Activated CD8-positive, alpha-beta T cell treated with anti-CD3 and anti-CD28 coated beads for 36 hours (primary cell): Measurements from ENCODE around the gene ANP32A. TPM values are rescaled to one million over a fixed set of nuclear protein-coding genes. Genes with fewer than 3 reads are reported as not detected.

Experiments used
- ATAC-seq: fragments of 200-7000 bp; cut with Tn5 transposase; one replicate; pipeline ENCODE4 v1.10.0; 2021; ENCODE audit warnings: mild to moderate bottlenecking, moderate library complexity
- CTCF ChIA-PET: fragments of 350-600 bp; sonication (Branson Sonifier 250); formaldehyde crosslinking; loops from one replicate; lab custom pipeline; 2021; ENCODE audit warnings: antibody characterized with exemption; lab: Charles Lee
- POLR2A ChIA-PET: fragments of 350-600 bp; sonication (Branson Sonifier 250); formaldehyde crosslinking; loops from one replicate; lab custom pipeline; 2021; ENCODE audit warnings: antibody characterized with exemption; lab: Charles Lee
- DNase-seq: peaks from one replicate; pipeline ENCODE4 v3.0.0-alpha.2; 2020
- H3K27ac Mint-ChIP-seq: one replicate; pipeline ENCODE4 v1.8.0; 2021; ENCODE audit warnings: mild to moderate bottlenecking, mixed read lengths
- H3K27me3 Mint-ChIP-seq: one replicate; pipeline ENCODE4 v1.8.0; 2021; ENCODE audit warnings: mixed read lengths
- H3K36me3 Mint-ChIP-seq: one replicate; pipeline ENCODE4 v1.8.0; 2021; ENCODE audit warnings: low read depth, mixed read lengths
- H3K4me1 Mint-ChIP-seq: one replicate; pipeline ENCODE4 v1.8.0; 2021; ENCODE audit warnings: low read depth, mixed read lengths
- H3K4me3 Mint-ChIP-seq: one replicate; pipeline ENCODE4 v1.8.0; 2021; ENCODE audit warnings: mild to moderate bottlenecking, moderate library complexity, mixed read lengths
- H3K9me3 Mint-ChIP-seq: one replicate; pipeline ENCODE4 v1.8.0; 2021; ENCODE audit warnings: mixed read lengths
- intact Hi-C: fragments of 100-400 bp; cut with micrococcal nuclease; formaldehyde crosslinking; loops from one replicate; pipeline ENCODE4 v1.10.0; 2022
- total RNA-seq, 2 experiments: library from RNA; stranded (reverse); gene quantifications; one replicate each; pipeline ENCODE4 v1.2.3, GENCODE V29; 2021
- TF ChIP-seq, protein P1 (sequence below): fragments of 200-600 bp; IDR thresholded peaks from one replicate; pipeline ENCODE4 v1.8.0; 2022; ENCODE audit warnings: antibody characterized with exemption, mild to moderate bottlenecking

ANP32A gene
- total RNA-seq, 2 experiments from 2014 or later, result 239 to 246 TPM

DNA sequence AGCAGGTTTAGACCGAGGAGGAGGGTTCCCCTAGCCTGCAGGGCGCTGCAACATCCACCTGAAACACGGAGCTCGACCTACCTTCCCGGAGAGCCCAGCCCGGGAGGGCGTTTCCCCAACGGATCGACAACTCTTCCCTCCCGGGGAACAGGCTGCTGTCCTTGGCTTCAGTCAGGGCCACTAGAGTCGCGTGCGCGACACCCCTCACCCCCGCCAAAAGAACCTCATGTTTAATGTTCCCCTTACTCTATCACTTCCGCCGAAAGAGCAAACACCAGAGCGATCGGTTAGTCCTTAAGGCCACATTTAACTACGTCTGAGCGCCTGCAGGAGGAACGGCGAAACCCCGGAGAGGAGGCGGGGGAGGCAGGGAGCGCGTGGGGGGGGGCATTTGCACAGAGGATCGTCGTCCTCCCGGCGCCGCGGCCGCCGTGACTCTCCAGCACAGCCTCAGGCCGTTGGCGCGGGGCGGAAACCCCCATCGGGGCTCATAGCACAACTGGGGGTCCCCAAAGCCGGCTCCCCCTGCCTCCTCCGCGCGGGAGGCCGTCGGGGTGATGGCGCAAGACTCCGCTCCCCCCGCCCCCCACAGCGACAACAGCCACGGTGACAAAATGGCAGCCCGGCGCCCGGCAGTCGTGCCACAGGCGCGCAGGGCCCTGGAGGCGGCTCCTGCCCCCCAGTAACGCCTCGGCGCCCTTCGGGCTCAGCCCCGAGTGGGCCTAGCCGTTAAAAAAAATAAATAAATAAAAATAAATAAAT lies 3.2 kb downstream of the ANP32A start:
- intact Hi-C loops, result no loop called here
- H3K27me3 Mint-ChIP-seq, result no peaks in the 10 kb centered on the region
- CTCF ChIA-PET, result interaction anchor here (1.1 to 3.7 kb wide), 5 partner anchors 11 to 511 kb away, joined by 3 to 19 read pairs (median 8); no protein-coding TSS in a partner anchor
- POLR2A ChIA-PET, result interaction anchor here (0.8 to 6.0 kb wide), 6 partner anchors 11 to 34 kb away, joined by 3 to 51 read pairs (median 30); no protein-coding TSS in a partner anchor
- H3K27ac Mint-ChIP-seq, result peak overlapping the region; percentile 99
- peak; percentile 80 for DNase-seq
- peaks cover 38% of the 10 kb centered on the region for H3K36me3 Mint-ChIP-seq
- peaks cover 45% of the 10 kb centered on the region for H3K4me1 Mint-ChIP-seq
- TF ChIP-seq, protein P1, sequence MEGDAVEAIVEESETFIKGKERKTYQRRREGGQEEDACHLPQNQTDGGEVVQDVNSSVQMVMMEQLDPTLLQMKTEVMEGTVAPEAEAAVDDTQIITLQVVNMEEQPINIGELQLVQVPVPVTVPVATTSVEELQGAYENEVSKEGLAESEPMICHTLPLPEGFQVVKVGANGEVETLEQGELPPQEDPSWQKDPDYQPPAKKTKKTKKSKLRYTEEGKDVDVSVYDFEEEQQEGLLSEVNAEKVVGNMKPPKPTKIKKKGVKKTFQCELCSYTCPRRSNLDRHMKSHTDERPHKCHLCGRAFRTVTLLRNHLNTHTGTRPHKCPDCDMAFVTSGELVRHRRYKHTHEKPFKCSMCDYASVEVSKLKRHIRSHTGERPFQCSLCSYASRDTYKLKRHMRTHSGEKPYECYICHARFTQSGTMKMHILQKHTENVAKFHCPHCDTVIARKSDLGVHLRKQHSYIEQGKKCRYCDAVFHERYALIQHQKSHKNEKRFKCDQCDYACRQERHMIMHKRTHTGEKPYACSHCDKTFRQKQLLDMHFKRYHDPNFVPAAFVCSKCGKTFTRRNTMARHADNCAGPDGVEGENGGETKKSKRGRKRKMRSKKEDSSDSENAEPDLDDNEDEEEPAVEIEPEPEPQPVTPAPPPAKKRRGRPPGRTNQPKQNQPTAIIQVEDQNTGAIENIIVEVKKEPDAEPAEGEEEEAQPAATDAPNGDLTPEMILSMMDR, result no peak
- peak; percentile 42 for ATAC-seq
- no peaks in the 10 kb centered on the region for H3K9me3 Mint-ChIP-seq
- H3K4me3 Mint-ChIP-seq, result peak overlapping the region; percentile 88

DNA sequence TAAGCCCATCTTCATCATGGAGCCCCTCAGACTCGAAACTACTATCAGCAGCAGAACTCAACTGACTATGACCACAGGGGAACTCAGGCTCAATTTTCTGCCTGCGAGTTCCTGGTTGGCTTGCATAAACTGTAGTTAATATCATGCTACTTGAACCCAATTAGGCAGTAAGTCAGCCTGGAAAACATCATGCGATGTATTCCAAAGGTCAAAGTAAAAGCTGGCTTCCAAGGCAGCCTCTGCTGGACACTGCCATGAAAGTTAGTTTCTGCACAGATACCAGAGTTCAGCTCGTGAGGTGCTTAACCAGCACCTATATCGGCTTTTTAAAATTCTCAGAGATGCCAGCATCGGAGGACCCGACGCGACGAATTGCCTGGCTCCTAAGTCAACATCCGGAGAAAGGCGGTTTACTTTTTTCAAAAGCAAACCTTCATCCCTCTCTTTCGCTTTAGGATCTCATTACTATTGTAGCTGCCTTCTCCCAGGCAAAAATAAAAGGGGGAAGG lies 3.8 kb downstream of the ANP32A start:
- H3K4me1 Mint-ChIP-seq, result peaks cover 46% of the 10 kb centered on the region
- CTCF ChIA-PET, result interaction anchor here (0.9 to 3.7 kb wide), 6 partner anchors 12 to 511 kb away, joined by 3 to 19 read pairs (median 7); no protein-coding TSS in a partner anchor
- DNase-seq, result peak; percentile 21

DNA sequence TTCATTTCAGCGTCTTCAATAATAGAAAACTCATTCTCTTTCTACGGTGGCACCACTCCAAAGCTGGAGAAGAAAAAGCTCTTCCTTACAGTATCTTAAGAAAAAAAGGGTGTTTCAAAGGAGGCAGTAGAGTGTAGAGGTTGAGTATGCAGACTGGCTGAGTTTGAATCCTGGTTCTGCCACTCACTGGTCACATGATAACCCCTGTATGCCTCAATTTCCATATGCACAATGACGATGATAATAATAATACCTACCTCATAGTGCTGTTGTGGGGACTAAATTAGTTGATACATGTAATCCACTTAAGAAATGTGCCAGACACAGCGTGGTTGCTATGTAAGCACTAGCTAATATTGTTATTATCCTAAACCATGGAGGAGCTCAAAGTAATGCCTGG lies 4.5 kb downstream of the ANP32A start:
- Mint-ChIP-seq H3K9me3 (no peaks in the 10 kb centered on the region), H3K4me1 (peaks cover 51% of the 10 kb centered on the region), H3K36me3 (peaks cover 43% of the 10 kb centered on the region), H3K27ac (peak overlapping the region; percentile 99), H3K4me3 (peak overlapping the region; percentile 88), H3K27me3 (no peaks in the 10 kb centered on the region)
- TF ChIP-seq, protein P1, result no peak
- ATAC-seq, result no peak
- intact Hi-C loops, result no loop called here
- no peak for DNase-seq
- CTCF ChIA-PET, result interaction anchor here (0.9 to 3.7 kb wide), 7 partner anchors 13 to 510 kb away, joined by 3 to 19 read pairs (median 6); no protein-coding TSS in a partner anchor
- POLR2A ChIA-PET, result interaction anchor here (0.9 to 6.0 kb wide), 7 partner anchors 10 to 35 kb away, joined by 3 to 51 read pairs (median 8); no protein-coding TSS in a partner anchor

More for the DNA sequence above, 3.8 kb downstream of the ANP32A start:
- intact Hi-C loops, result no loop called here
- no peak for ATAC-seq
- H3K27ac Mint-ChIP-seq, result peak overlapping the region; percentile 99
- H3K36me3 Mint-ChIP-seq, result peaks cover 38% of the 10 kb centered on the region
- no peaks in the 10 kb centered on the region for H3K9me3 Mint-ChIP-seq
- H3K4me3 Mint-ChIP-seq, result peak overlapping the region; percentile 88
- TF ChIP-seq, protein P1, result no peak
- POLR2A ChIA-PET, result interaction anchor here (0.8 to 6.0 kb wide), 8 partner anchors 11 to 36 kb away, joined by 3 to 51 read pairs (median 17); no protein-coding TSS in a partner anchor
- H3K27me3 Mint-ChIP-seq, result no peaks in the 10 kb centered on the region

DNA sequence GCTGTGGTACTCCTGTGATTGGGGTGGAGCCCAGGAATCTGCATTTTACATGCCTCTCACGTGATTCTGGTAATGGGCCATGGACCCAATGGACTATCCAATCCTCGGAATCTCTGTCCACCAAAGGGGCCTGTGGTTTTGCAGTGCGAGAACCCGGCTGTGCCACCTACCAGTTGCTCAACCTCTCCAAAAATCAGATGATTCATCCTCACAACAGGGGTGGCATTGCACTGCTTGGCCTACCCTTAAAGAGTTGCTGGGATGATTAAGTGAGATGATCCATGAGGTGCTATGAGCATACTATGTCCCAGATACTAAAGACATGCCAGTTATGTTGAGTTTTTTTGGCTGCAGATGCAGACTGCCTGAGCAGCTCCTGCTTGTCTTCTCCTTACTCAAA lies 5.1 kb downstream of the ANP32A start:
- peak overlapping the region; percentile 88 for H3K4me3 Mint-ChIP-seq
- peaks cover 54% of the 10 kb centered on the region for H3K4me1 Mint-ChIP-seq
- intact Hi-C loops, result no loop called here
- DNase-seq (no peak), ATAC-seq (no peak)
- H3K27ac Mint-ChIP-seq, result peak overlapping the region; percentile 99
- TF ChIP-seq, protein P1, result no peak
- H3K27me3 Mint-ChIP-seq, result no peaks in the 10 kb centered on the region
- CTCF ChIA-PET, result interaction anchor here (1.2 to 3.7 kb wide), 3 partner anchors 17 to 60 kb away, joined by 3 to 19 read pairs (median 4); no protein-coding TSS in a partner anchor
- POLR2A ChIA-PET, result interaction anchor here (1.2 to 6.0 kb wide), 4 partner anchors 9 to 27 kb away, joined by 5 to 51 read pairs (median 40); no protein-coding TSS in a partner anchor
- H3K36me3 Mint-ChIP-seq, result peaks cover 46% of the 10 kb centered on the region
- H3K9me3 Mint-ChIP-seq, result no peaks in the 10 kb centered on the region
